Endothelial cell of umbilical vein (primary cell): ENCODE results near the gene SZT2. TPM values are rescaled to one million over a fixed set of nuclear protein-coding genes. Genes with fewer than 3 reads are reported as not detected.

ENCODE experiments used
- BruUV-seq: library from RNA; stranded (reverse); fragments of 400-500 nt; replicated peaks from 2 replicates; lab custom pipeline; 2021; lab: Mats Ljungman, UMichigan
- CTCF ChIA-PET: fragments of 300-600, 350-600 bp; sonication (Branson Sonifier 250); formaldehyde crosslinking; loops from one replicate; lab custom pipeline; 2021; ENCODE audit warnings: antibody characterized with exemption, inconsistent platforms; lab: Charles Lee
- POLR2A ChIA-PET: fragments of 300-600, 350-600 bp; sonication (Branson Sonifier 250); formaldehyde crosslinking; loops from one replicate; lab custom pipeline; 2021; ENCODE audit warnings: antibody characterized with exemption, inconsistent platforms; lab: Charles Lee
- DNase-seq: peaks from one replicate; pipeline ENCODE4 v3.0.0-alpha.2; 2011; ENCODE audit warnings: low read depth, low spot score
- FAIRE-seq: peaks from 2 replicates; lab custom pipeline; 2011; peaks lifted over from hg19 to GRCh38; lab: Jason Lieb, UNC
- H2AFZ ChIP-seq: 2 replicates; pipeline ENCODE4 v1.6.0; 2012; ENCODE audit warnings: low read depth, low read length, control low read depth, inconsistent platforms
- H3K27ac ChIP-seq: 2 replicates; pipeline ENCODE4 v1.5.1; 2011; ENCODE audit warnings: low read depth, mild to moderate bottlenecking, control low read depth, low read length, moderate library complexity; ENCODE audit not compliant: insufficient read depth
- H3K27me3 ChIP-seq, 2 experiments: 2 replicates each; pipeline versions ENCODE4 v1.6.0 to v1.6.1; 2011; ENCODE audit warnings: low read length in 2 of 2, mixed read lengths in 1 of 2; ENCODE audit not compliant: control insufficient read depth in 2 of 2, insufficient read depth in 2 of 2
- H3K36me3 ChIP-seq, 2 experiments: 2 replicates in 1 of 2; 3 replicates in 1 of 2; pipeline ENCODE4 v1.5.1; 2011; ENCODE audit warnings: low read length in 2 of 2, mild to moderate bottlenecking in 1 of 2, moderate library complexity in 1 of 2; ENCODE audit not compliant: control insufficient read depth in 2 of 2, insufficient read depth in 2 of 2; ENCODE audit errors: extremely low read depth in 1 of 2
- H3K4me1 ChIP-seq: 3 replicates; pipeline ENCODE4 v1.5.1; 2011; ENCODE audit warnings: mild to moderate bottlenecking, low read length; ENCODE audit not compliant: control insufficient read depth, insufficient read depth; ENCODE audit errors: extremely low read depth
- H3K4me2 ChIP-seq: 2 replicates; pipeline ENCODE4 v1.6.1; 2011; ENCODE audit warnings: low read length, control low read depth, mixed read lengths; ENCODE audit not compliant: insufficient read depth
- H3K4me3 ChIP-seq, 3 experiments: fragments of 200-600 bp in 1 of 3; sonication (generic), shearing (Covaris generic) in 1 of 3; replicated peaks in 1 of 3; 2 replicates each; pipeline ENCODE4 v1.5.1; 2011 to 2016; ENCODE audit warnings: control low read depth in 3 of 3, low read length in 3 of 3, mild to moderate bottlenecking in 2 of 3, inconsistent platforms in 1 of 3, low read depth in 1 of 3, moderate library complexity in 1 of 3; ENCODE audit not compliant: insufficient read depth in 1 of 3
- H3K79me2 ChIP-seq: 2 replicates; pipeline ENCODE4 v1.6.0; 2012; ENCODE audit warnings: low read length, inconsistent platforms; ENCODE audit not compliant: control insufficient read depth, insufficient read depth
- H3K9ac ChIP-seq: replicated peaks from 2 replicates; pipeline ENCODE3; 2011; ENCODE audit warnings: low read length, control low read depth; ENCODE audit not compliant: insufficient read depth; ENCODE audit errors: extremely low read depth
- H3K9me1 ChIP-seq: replicated peaks from 3 replicates; pipeline ENCODE4 v1.6.0; 2011; ENCODE audit warnings: mild to moderate bottlenecking, low read length; ENCODE audit not compliant: control insufficient read depth, insufficient read depth; ENCODE audit errors: extremely low read depth
- H3K9me3 ChIP-seq: replicated peaks from 2 replicates; pipeline ENCODE4 v1.5.1; 2012; ENCODE audit warnings: low read length, inconsistent platforms; ENCODE audit not compliant: control insufficient read depth, insufficient read depth
- H4K20me1 ChIP-seq: replicated peaks from 2 replicates; pipeline ENCODE3; 2011; ENCODE audit warnings: mild to moderate bottlenecking, low read length; ENCODE audit not compliant: control insufficient read depth, insufficient read depth; ENCODE audit errors: extremely low read depth
- CTCF ChIP-seq, 2 donors: IDR thresholded peaks; 1 replicate in 1 of 2; 2 replicates in 1 of 2; pipeline ENCODE4 v1.5.1; 2011; ENCODE audit warnings: low read length in 2 of 2, mild to moderate bottlenecking in 2 of 2, moderate library complexity in 2 of 2, control low read depth in 1 of 2, inconsistent platforms in 1 of 2, low read depth in 1 of 2; ENCODE audit not compliant: insufficient read depth in 1 of 2; ENCODE audit errors: extremely low read depth in 1 of 2
- EZH2 ChIP-seq: IDR thresholded peaks from 2 replicates; pipeline ENCODE4 v1.6.1; 2012; ENCODE audit warnings: borderline replicate concordance, low read depth, mild to moderate bottlenecking, moderate library complexity, low read length, inconsistent platforms; ENCODE audit not compliant: severe bottlenecking
- FOS ChIP-seq: IDR thresholded peaks from 2 replicates; pipeline ENCODE4 v1.6.1; 2011; ENCODE audit warnings: mild to moderate bottlenecking, low read length, moderate library complexity, borderline replicate concordance; ENCODE audit not compliant: insufficient read depth
- GATA2 ChIP-seq: IDR thresholded peaks from 2 replicates; pipeline ENCODE4 v1.7.0; 2011; ENCODE audit warnings: low read depth, mild to moderate bottlenecking, moderate library complexity, mixed read lengths, low read length; ENCODE audit not compliant: insufficient read length, insufficient read depth
- JUN ChIP-seq: IDR thresholded peaks from 2 replicates; pipeline ENCODE4 v1.6.1; 2011; ENCODE audit warnings: borderline replicate concordance, low read depth; ENCODE audit not compliant: insufficient read length, insufficient read depth
- MYC ChIP-seq: IDR thresholded peaks from one replicate; pipeline ENCODE4 v1.6.1; 2011; ENCODE audit warnings: mild to moderate bottlenecking, low read depth, low read length
- POLR2A ChIP-seq: IDR thresholded peaks from 2 replicates; pipeline ENCODE4 v1.6.1; 2012; ENCODE audit warnings: low read depth, mild to moderate bottlenecking, control low read depth, low read length
- dilution Hi-C: fragments of 300-500 bp; cut with MboI; formaldehyde crosslinking; loops from one replicate; pipeline ENCODE4 v1.15.0; 2019; ENCODE audit warnings: low sequenced_read_pairs; ENCODE audit not compliant: extremely low pct_ligation_motif_present
- intact Hi-C: fragments of 100-400 bp; cut with micrococcal nuclease; formaldehyde crosslinking; loops from one replicate; pipeline ENCODE4 v1.10.0; 2022
- polyA plus RNA-seq, 4 experiments: library from polyadenylated mRNA; depleted of rRNA in 3 of 4; stranded (reverse) in 3 of 4; unstranded in 1 of 4; fragments of >200 nt; gene quantifications; 2 replicates each; pipeline versions ENCODE4 v1.2.1 to v1.2.3, GENCODE V29; 2011 to 2012; ENCODE audit warnings: missing spikeins in 1 of 4
- total RNA-seq: library from RNA; stranded (reverse); gene quantifications from 2 replicates; pipeline ENCODE4 v1.2.3, GENCODE V29; 2021

The SZT2 gene
- total and polyA plus RNA-seq, 2 donors (not counting 3 experiments of a cell fraction or from before 2014, with no cell fraction given), result 11.4 to 49.9 TPM

- Histone ChIP-seq H3K4me2 (no peak overlapping the region), H3K4me1 (peaks cover 3% of the 10 kb centered on the region), H4K20me1 (no peaks in the 10 kb centered on the region), H3K9me3 (no peaks in the 10 kb centered on the region), H3K9me1 (no peaks in the 10 kb centered on the region), H3K9ac (no peak overlapping the region), H3K79me2 (no peaks in the 10 kb centered on the region), H2AFZ (no peak overlapping the region), H3K36me3 (no peaks in the 10 kb centered on the region), H3K27ac (no peak overlapping the region), H3K27me3 (no peaks in the 10 kb centered on the region), H3K4me3 (no peak overlapping the region)
- no TSS peak for BruUV-seq
- no peak for DNase-seq
- dilution Hi-C loops, result no loop called here
- ChIA-PET CTCF (no interaction called here), POLR2A (no interaction called here)
- TF ChIP-seq EZH2 (no peak), FOS (no peak), MYC (no peak), JUN (no peak), POLR2A (no peak), GATA2 (no peak), CTCF (IDR thresholded peaks at IDR 0.05; ENCODE audit: extremely low read depth in 1 of 2, insufficient read depth in 1 of 2, low read depth in 1 of 2, low read length in 2 of 2) (no peak)
- no peak for FAIRE-seq
- intact Hi-C loops, result no loop called here
Observed at GRCh38 chr1:43346636-43347035, 43.1 kb upstream of the SZT2 start.
